ENCODE measurements around the gene CLDN24.

DNA sequence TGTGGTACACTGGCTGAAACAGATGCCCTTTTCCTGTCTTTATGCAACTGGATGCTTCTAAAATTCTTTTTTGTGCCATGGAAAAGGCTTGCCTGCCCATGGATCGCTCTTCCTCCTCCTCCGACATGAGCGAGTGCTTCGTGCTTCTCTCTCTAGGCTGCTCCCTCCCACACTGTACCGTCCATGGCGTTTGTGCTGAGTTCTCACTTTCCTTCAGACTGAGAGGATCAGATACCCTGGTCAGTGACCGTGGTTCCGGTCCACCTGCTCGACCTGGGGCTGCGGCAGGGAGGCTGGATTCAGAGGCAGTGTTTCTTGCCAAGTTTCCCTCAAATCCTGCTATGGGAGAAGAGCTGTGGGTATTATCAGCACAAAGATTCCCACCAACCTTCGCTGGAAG lies 10.2 kb upstream of the CLDN24 start:
- TF ChIP-seq, protein P1, sequence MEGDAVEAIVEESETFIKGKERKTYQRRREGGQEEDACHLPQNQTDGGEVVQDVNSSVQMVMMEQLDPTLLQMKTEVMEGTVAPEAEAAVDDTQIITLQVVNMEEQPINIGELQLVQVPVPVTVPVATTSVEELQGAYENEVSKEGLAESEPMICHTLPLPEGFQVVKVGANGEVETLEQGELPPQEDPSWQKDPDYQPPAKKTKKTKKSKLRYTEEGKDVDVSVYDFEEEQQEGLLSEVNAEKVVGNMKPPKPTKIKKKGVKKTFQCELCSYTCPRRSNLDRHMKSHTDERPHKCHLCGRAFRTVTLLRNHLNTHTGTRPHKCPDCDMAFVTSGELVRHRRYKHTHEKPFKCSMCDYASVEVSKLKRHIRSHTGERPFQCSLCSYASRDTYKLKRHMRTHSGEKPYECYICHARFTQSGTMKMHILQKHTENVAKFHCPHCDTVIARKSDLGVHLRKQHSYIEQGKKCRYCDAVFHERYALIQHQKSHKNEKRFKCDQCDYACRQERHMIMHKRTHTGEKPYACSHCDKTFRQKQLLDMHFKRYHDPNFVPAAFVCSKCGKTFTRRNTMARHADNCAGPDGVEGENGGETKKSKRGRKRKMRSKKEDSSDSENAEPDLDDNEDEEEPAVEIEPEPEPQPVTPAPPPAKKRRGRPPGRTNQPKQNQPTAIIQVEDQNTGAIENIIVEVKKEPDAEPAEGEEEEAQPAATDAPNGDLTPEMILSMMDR (IDR thresholded peaks at IDR 0.05), result no peak
- no peak for TF ChIP-seq ZFX (IDR thresholded peaks at IDR 0.05; ENCODE audit: borderline replicate concordance)
